Cardiac septum (tissue), 1 donor: ENCODE results near the gene SUSD1. TPM values are rescaled to one million over a fixed set of nuclear protein-coding genes. Genes with fewer than 3 reads are reported as not detected.
A peak's percentile ranks its signal among the peaks of the same experiment; 100 is the strongest.
"Not testable (repeated sequence)": the region's sequence is repeated elsewhere in the genome, so short reads cannot be mapped to it uniquely, and the experiment has no call there.

Source experiments
- DNase-seq: peaks from one replicate; pipeline ENCODE4 v3.0.0-alpha.2; 2020; ENCODE audit warnings: low spot score
- intact Hi-C: fragments of 100-400 bp; cut with DNase I; formaldehyde crosslinking; loops from one replicate; pipeline ENCODE4 v1.14.0; 2022
- long read RNA-seq: library from polyadenylated mRNA; unstranded; transcript quantifications from one replicate; pipeline ENCODE4 v2.0.0, GENCODE V29; 2021
- total RNA-seq: library from RNA; stranded (reverse); fragmentation: NEBNext Ultra II Directional; extraction: Animal tissue kit (Norgen Biotek cat#: 25700); gene quantifications from one replicate; pipeline ENCODE4 v1.2.1, GENCODE V29; 2021
- donor health status: DM: no; HTN: no; CAD: no.

SUSD1 gene
- total RNA-seq, result 4.3 TPM
- long read RNA-seq, partial matches to known transcripts, result 4 of 4 reads
- long read RNA-seq, other reads (novel, unspliced or antisense), result 0 of 4 reads

GRCh38 chr9:112174965-112175795 lies at the start of gene SUSD1:
Gene SUSD1 (minus strand): TSS chr9:112175297. CDS start chr9:112175235, 62 bp downstream.
- peak; percentile 78 for DNase-seq
- intact Hi-C loops, result loop anchor here (10.0 kb wide), 1 partner anchor 160 kb away; the partner anchor contains the start of gene PTBP3

GRCh38 chr9:112224401-112225289 lies 49.5 kb upstream of the SUSD1 start:
- intact Hi-C loops, result no loop called here
- no peak for DNase-seq

GRCh38 chr9:112218908-112219307 lies 43.8 kb upstream of the SUSD1 start:
- intact Hi-C loops, result no loop called here
- no peak for DNase-seq

GRCh38 chr9:112212926-112213325 lies 37.8 kb upstream of the SUSD1 start:
- intact Hi-C loops, result no loop called here
- no peak for DNase-seq

- no peak for DNase-seq
- intact Hi-C loops, result no loop called here
These were observed 32.4 kb upstream of the SUSD1 start for GRCh38 chr9:112207451-112207850.

- no peak for DNase-seq
- intact Hi-C loops, result no loop called here
These were observed 28.4 kb upstream of the SUSD1 start for GRCh38 chr9:112203536-112203935.

- no peak for DNase-seq
- intact Hi-C loops, result no loop called here
These were observed 25.6 kb upstream of the SUSD1 start for GRCh38 chr9:112200711-112201110.

- no peak for DNase-seq
- intact Hi-C loops, result no loop called here
These were observed 23.5 kb upstream of the SUSD1 start for GRCh38 chr9:112198646-112199045.

GRCh38 chr9:112194969-112195431 lies 19.9 kb upstream of the SUSD1 start:
- intact Hi-C loops, result no loop called here
- no peak for DNase-seq

- DNase-seq, result no peak
- intact Hi-C loops, result no loop called here
These were observed 18.6 kb upstream of the SUSD1 start for GRCh38 chr9:112193572-112194288.

- DNase-seq, intact Hi-C loops: not testable (repeated sequence)
These were observed 15.2 kb upstream of the SUSD1 start for GRCh38 chr9:112190320-112190719.

- DNase-seq, result no peak
- intact Hi-C loops, result no loop called here
These were observed 13.8 kb upstream of the SUSD1 start for GRCh38 chr9:112188884-112189283.

- intact Hi-C loops, result no loop called here
These were observed 12.3 kb upstream of the SUSD1 start for GRCh38 chr9:112187404-112187803.

GRCh38 chr9:112186695-112187094 lies 11.6 kb upstream of the SUSD1 start:
- intact Hi-C loops, result no loop called here

More at GRCh38 chr9:112187404-112187803, 12.3 kb upstream of the SUSD1 start:
- no peak for DNase-seq

GRCh38 chr9:112184946-112185345 lies 9.8 kb upstream of the SUSD1 start:
- intact Hi-C loops, result no loop called here

More at GRCh38 chr9:112186695-112187094, 11.6 kb upstream of the SUSD1 start:
- no peak for DNase-seq

GRCh38 chr9:112184221-112184620 lies 9.1 kb upstream of the SUSD1 start:
- DNase-seq, result no peak
- intact Hi-C loops, result no loop called here

More at GRCh38 chr9:112184946-112185345, 9.8 kb upstream of the SUSD1 start:
- DNase-seq, result no peak

GRCh38 chr9:112180387-112180881 lies 5.3 kb upstream of the SUSD1 start:
- no peak for DNase-seq
- intact Hi-C loops, result no loop called here

- no peak for DNase-seq
- intact Hi-C loops, result loop anchor here (10.0 kb wide), 1 partner anchor 155 kb away; the partner anchor contains the start of gene PTBP3
These were observed 4.7 kb upstream of the SUSD1 start for GRCh38 chr9:112179816-112180215.

- no peak for DNase-seq
- intact Hi-C loops, result loop anchor here (10.0 kb wide), 1 partner anchor 158 kb away; the partner anchor contains the start of gene PTBP3
These were observed 1.4 kb upstream of the SUSD1 start for GRCh38 chr9:112176524-112176923.
